GM19467 (cell line): ENCODE measurements around the gene PPIP5K1.
"Not testable (repeated sequence)": the region's sequence is repeated elsewhere in the genome, so short reads cannot be mapped to it uniquely, and the experiment has no call there.

Experiments used
- ATAC-seq: cut with Tn5 transposase; IDR thresholded peaks from one replicate; pipeline ENCODE4 v1.9.1; 2021; ENCODE audit warnings: mild to moderate bottlenecking, moderate library complexity; ENCODE audit not compliant: unreplicated experiment

Gene PPIP5K1

GRCh38 chr15:43589778-43590466, at the start of gene PPIP5K1:
Gene PPIP5K1, minus strand, starts transcription at chr15:43590208. Its CDS starts 5,704 bp downstream, at chr15:43584504.
- peak; percentile 97 for ATAC-seq

- ATAC-seq, result not testable (repeated sequence)
These were observed 48.6 kb upstream of the PPIP5K1 start for GRCh38 chr15:43638464-43639204.

GRCh38 chr15:43626937-43627336, 36.9 kb upstream of the PPIP5K1 start:
- ATAC-seq, result not testable (repeated sequence)

- ATAC-seq, result no peak
These were observed 35.1 kb upstream of the PPIP5K1 start for GRCh38 chr15:43625106-43625505.

GRCh38 chr15:43622068-43622799, 32.2 kb upstream of the PPIP5K1 start:
- not testable (repeated sequence) for ATAC-seq

GRCh38 chr15:43618700-43619099, 28.7 kb upstream of the PPIP5K1 start, which contains the start of gene STRC:
Gene STRC, minus strand, starts transcription at chr15:43618800. Its CDS starts 78 bp downstream, at chr15:43618722.
- not testable (repeated sequence) for ATAC-seq

GRCh38 chr15:43617750-43618149, 27.7 kb upstream of the PPIP5K1 start:
- ATAC-seq, result not testable (repeated sequence)

GRCh38 chr15:43602233-43602632, 12.2 kb upstream of the PPIP5K1 start:
- ATAC-seq, result not testable (repeated sequence)

- ATAC-seq, result not testable (repeated sequence)
These were observed 10.2 kb upstream of the PPIP5K1 start for GRCh38 chr15:43600200-43600599.

GRCh38 chr15:43599131-43599530, 9.1 kb upstream of the PPIP5K1 start:
- not testable (repeated sequence) for ATAC-seq

GRCh38 chr15:43593328-43594190, 3.6 kb upstream of the PPIP5K1 start, which contains the start of gene CKMT1B:
Gene CKMT1B, plus strand, starts transcription at chr15:43594027. Its CDS starts 192 bp downstream, at chr15:43594219.
- ATAC-seq, result not testable (repeated sequence)

GRCh38 chr15:43592841-43593240, 2.8 kb upstream of the PPIP5K1 start:
- not testable (repeated sequence) for ATAC-seq

- ATAC-seq, result not testable (repeated sequence)
These were observed 15.4 kb downstream of the PPIP5K1 start for GRCh38 chr15:43574607-43575006.

- ATAC-seq, result not testable (repeated sequence)
These were observed 23.4 kb downstream of the PPIP5K1 start for GRCh38 chr15:43566615-43567014.

GRCh38 chr15:43563793-43564192, 26.2 kb downstream of the PPIP5K1 start:
- ATAC-seq, result not testable (repeated sequence)

- not testable (repeated sequence) for ATAC-seq
These were observed 27.3 kb downstream of the PPIP5K1 start for GRCh38 chr15:43562753-43563152.

- no peak for ATAC-seq
These were observed 37.0 kb downstream of the PPIP5K1 start for GRCh38 chr15:43552986-43553385.

- ATAC-seq, result no peak
These were observed 37.8 kb downstream of the PPIP5K1 start for GRCh38 chr15:43552256-43552655.

- ATAC-seq, result no peak
These were observed 39.3 kb downstream of the PPIP5K1 start for GRCh38 chr15:43550527-43551363.
